Stimulated activated CD4-positive, alpha-beta T cell treated with anti-CD3 and anti-CD28 coated beads, Interleukin-12 subunit alpha, Interleukin-12 subunit beta, amount 100 ng/mL, for 24 hours (primary cell): ENCODE measurements around the gene KRT32.
"Not testable (repeated sequence)": the region's sequence is repeated elsewhere in the genome, so short reads cannot be mapped to it uniquely, and the experiment has no call there.

Source experiments
- DNase-seq, 2 experiments: peaks; one replicate each; pipeline ENCODE4 v3.0.0-alpha.2; 2020; ENCODE audit warnings: low read depth in 2 of 2

The KRT32 gene

DNA sequence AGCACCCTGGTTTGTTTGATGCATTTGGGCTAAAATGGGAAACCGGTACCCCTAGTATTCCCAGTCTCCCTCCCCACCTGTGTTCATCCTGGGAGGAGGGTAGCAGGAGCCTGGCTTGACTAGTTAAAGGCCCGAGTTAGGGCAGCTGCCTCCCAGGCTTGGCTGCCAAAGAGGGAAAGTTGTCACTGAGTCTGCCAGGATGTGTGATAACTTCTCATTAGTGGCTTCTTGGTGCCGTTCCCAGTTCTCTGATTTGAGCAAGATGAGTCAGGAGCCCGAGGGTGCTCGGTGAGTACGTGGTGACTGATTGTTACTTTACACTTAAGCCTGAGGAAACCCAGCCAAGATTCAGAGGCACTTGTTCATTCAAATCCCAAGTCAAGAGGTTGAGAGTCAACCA lies 2.5 kb downstream of the KRT32 start:
- no peak for DNase-seq

GRCh38 chr17:41464173-41464572 lies 3.0 kb downstream of the KRT32 start:
- DNase-seq, result no peak

- DNase-seq, result no peak
These were observed 3.4 kb downstream of the KRT32 start for GRCh38 chr17:41463746-41464145.

- DNase-seq, result no peak
These were observed 4.5 kb downstream of the KRT32 start for GRCh38 chr17:41462705-41463104.

- no peak for DNase-seq
These were observed 9.5 kb downstream of the KRT32 start for GRCh38 chr17:41457676-41458075.

- no peak for DNase-seq
These were observed 11.0 kb downstream of the KRT32 start for GRCh38 chr17:41456204-41456603.

DNA sequence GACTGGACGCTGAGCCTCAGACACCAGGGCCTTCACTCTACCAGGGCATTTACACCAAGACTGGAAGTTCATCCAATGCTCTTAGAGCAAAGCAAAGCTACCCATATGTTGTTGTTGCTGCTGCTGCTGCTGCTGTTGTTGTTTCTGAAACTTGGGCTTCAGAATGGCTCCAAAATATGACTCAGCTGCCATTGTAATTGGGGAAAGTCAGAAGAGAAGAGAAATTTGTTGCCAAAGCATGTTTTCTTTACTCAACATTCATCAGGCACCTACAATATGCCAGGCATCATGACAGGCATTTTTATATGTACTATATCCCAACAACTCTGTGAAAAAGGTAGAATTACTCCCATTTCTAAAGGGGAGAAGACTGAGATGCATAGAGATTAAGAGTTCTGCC lies 11.9 kb downstream of the KRT32 start:
- DNase-seq, result no peak

DNA sequence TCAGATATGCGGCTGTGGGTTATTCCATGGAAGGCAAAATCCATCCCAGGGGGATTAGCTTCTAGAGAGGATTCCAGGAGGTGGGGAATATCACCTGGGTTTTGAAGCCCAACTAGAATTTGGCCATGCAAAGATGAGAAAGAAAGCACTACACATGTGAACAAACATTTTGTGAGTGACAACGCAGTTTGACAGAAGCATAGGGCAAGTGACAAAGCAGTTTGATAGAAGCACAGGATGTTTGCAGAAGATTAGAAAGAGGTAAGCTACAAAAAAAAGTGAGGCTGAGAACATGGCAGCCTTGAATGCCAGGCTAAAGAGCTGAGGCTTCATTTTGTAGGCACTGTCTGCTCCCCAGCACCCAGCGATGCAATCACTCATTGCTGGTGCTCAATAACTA lies 14.1 kb downstream of the KRT32 start:
- no peak for DNase-seq

- no peak for DNase-seq
These were observed 14.9 kb downstream of the KRT32 start for GRCh38 chr17:41452281-41452680.

DNA sequence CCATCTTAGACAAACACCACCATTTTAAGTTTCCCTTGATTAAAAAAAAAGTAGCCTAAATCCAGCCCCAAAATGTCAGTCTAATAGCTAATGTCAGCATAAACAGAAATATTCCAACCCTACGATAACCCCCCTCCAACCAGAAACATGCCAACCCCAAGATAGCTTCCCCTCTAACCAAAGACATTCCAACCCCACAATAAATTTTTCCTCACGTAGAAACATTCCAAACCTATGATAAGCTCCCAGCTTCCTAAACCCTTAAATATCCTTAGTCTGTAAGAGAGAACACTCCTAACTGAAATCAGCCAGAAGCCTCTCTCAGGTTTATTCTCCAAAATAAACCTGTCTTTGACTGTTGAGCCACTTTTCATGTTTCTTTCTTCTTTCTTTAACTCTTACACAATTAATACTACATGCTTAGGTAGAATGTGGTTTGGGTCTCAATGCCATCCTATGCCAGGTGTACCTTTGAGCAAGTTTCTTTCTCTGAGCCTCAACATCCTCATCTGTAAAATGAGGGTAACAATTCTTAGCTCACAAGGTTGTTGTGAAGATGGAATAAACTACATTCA lies 15.9 kb downstream of the KRT32 start:
- DNase-seq, result no peak

GRCh38 chr17:41449008-41449407 lies 18.2 kb downstream of the KRT32 start:
- no peak for DNase-seq

GRCh38 chr17:41448506-41448905 lies 18.7 kb downstream of the KRT32 start:
- DNase-seq, result no peak

GRCh38 chr17:41446806-41447205 lies 20.4 kb downstream of the KRT32 start:
- no peak for DNase-seq

GRCh38 chr17:41444640-41445039 lies 22.5 kb downstream of the KRT32 start:
- DNase-seq, result no peak

- DNase-seq, result no peak
These were observed 23.0 kb downstream of the KRT32 start for GRCh38 chr17:41444186-41444585.

DNA sequence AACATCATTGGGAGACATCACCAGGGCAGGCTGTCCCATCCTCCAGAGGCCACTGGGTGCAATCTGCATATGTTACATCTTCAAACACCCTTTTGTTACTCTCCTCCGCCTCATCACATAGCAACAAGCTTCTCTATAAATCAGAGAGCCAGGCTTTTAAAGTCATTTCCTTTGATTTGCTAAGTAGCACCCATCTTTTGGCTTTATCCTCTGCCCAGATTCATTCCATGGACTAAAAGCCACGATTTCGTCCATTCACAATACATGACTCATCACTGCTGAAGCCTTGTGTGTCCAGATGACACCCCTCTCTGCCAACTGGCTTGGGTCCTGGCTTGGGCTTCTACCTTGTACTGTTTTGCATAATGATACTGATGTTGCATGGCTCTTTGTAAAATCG lies 24.4 kb downstream of the KRT32 start:
- no peak for DNase-seq

- DNase-seq, result no peak
These were observed 26.6 kb downstream of the KRT32 start, which contains the start of gene KRT38 for GRCh38 chr17:41440531-41441033. Gene KRT38 (minus strand): TSS chr17:41440983. CDS start chr17:41440921, 62 bp downstream.

GRCh38 chr17:41439375-41439774 lies 27.8 kb downstream of the KRT32 start:
- no peak for DNase-seq

GRCh38 chr17:41437769-41438168 lies 29.4 kb downstream of the KRT32 start:
- no peak for DNase-seq

- DNase-seq, result no peak
These were observed 29.9 kb downstream of the KRT32 start for GRCh38 chr17:41437254-41437653.

GRCh38 chr17:41434415-41434814 lies 32.8 kb downstream of the KRT32 start:
- no peak for DNase-seq

GRCh38 chr17:41434005-41434404 lies 33.2 kb downstream of the KRT32 start:
- no peak for DNase-seq

DNA sequence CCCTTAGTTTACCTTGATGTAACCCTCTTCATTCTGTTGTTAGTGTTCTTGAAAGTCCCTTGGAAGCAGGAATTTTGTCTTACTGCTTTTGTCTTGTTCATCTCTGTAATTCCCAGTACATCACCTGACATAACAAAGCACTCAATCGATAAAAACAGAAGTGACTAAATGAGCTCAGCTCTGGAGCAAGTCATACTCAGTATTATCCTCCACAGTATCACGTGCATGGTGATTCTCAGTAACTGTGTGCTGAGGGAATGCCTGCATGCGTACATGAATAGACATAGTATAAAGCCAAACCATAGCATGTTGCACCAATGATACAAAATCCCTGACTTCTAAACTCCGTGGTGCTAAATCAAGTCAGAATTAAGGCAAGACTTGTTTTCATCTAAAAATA lies 33.6 kb downstream of the KRT32 start:
- DNase-seq, result no peak

DNA sequence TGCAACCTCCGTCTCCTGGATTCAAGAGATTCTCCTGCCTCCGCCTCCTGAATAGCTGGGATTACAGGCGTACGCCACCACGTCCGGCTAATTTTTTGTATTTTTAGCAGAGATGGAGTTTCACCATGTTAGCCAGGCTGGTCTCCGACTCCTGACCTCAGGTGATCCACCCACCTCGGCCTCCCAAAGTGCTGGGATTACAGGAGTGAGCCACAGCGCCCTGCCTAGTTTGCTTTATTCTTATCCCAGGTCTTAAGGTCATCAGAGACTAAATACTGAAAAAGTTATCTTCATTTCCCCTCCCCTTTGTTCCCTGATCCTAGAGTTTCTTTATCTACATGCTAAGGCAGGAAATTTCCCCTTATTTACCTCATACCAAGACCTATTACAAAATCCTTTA lies 36.8 kb downstream of the KRT32 start:
- DNase-seq, result not testable (repeated sequence)
